SK-N-MC (cell line): ENCODE results near the gene GOPC.

ENCODE experiments used
- EZH2 ChIP-seq: fragments of 200-600 bp; sonication (generic); IDR thresholded peaks from one replicate; pipeline ENCODE4 v1.6.1; 2017; ENCODE audit warnings: antibody characterized with exemption
- POLR2AphosphoS5 ChIP-seq: IDR thresholded peaks from 2 replicates; pipeline ENCODE4 v1.6.1; 2012; ENCODE audit warnings: mild to moderate bottlenecking, low read depth, low read length, borderline replicate concordance

GRCh38 chr6:117520603-117521395, 81.5 kb downstream of the GOPC start:
- no peak for TF ChIP-seq EZH2
- no peak for TF ChIP-seq POLR2AphosphoS5
